SK-N-SH treated with all-trans-retinoic acid at 6 μM for 48 hours (cell line): ENCODE measurements around the gene CASP3.

Source experiments
- ARNTL ChIP-seq: fragments of 450-650 bp; formaldehyde crosslinking; IDR thresholded peaks from 2 replicates; pipeline ENCODE4 v1.5.0; 2020; ENCODE audit warnings: low read depth, mild to moderate bottlenecking, moderate library complexity, borderline replicate concordance
- CSRNP3 ChIP-seq: fragments of 250-450 bp; sonication (Bioruptor Pico); IDR thresholded peaks from 2 replicates; pipeline ENCODE4 v1.5.1; 2021; ENCODE audit warnings: mild to moderate bottlenecking, moderate library complexity
- GLIS3 ChIP-seq: fragments of 250-450 bp; sonication (Bioruptor Pico); IDR thresholded peaks from 2 replicates; pipeline ENCODE4 v1.5.0; 2020; ENCODE audit warnings: mild to moderate bottlenecking, moderate library complexity
- RARB ChIP-seq: fragments of 250-450 bp; sonication (Bioruptor Pico); IDR thresholded peaks from 2 replicates; pipeline ENCODE4 v1.8.0; 2021; ENCODE audit warnings: mild to moderate bottlenecking, moderate library complexity
- ZFP3 ChIP-seq: fragments of 250-450 bp; sonication (Bioruptor Pico); IDR thresholded peaks from 2 replicates; pipeline ENCODE4 v1.5.0; 2020; ENCODE audit warnings: mild to moderate bottlenecking, moderate library complexity
- TF ChIP-seq, protein P1 (sequence below): fragments of 250-450 bp; sonication (Bioruptor Pico); IDR thresholded peaks from 2 replicates; pipeline ENCODE4 v1.8.0; 2020; ENCODE audit warnings: mild to moderate bottlenecking, moderate library complexity, borderline replicate concordance

DNA sequence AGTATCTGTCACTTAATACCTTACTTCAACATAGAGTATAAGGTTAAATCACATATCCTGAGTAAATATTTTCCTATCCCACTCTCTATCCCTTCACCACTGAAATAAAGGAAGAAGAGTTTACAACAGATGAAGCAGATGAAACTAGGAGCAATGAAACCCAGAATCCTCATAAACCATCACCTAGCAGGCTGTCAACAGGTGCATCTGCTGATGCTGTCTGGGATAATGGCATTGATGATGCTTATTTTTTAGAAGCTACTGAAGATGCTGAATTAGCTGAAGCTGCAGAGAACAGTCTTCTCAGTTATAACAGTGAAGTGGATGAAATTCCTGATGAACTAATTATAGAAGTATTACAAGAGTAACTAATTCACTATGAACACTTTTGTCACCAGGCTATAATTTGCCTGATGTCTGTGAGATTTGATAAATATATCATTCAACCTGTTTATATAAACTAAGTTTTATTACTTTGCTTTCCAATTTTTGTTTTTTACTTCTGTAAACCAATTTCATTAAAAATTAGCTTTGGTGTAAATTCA lies 45.2 kb upstream of the CASP3 start:
- no peak for TF ChIP-seq ARNTL (CRISPR knock-in tag)
- TF ChIP-seq, protein P1, sequence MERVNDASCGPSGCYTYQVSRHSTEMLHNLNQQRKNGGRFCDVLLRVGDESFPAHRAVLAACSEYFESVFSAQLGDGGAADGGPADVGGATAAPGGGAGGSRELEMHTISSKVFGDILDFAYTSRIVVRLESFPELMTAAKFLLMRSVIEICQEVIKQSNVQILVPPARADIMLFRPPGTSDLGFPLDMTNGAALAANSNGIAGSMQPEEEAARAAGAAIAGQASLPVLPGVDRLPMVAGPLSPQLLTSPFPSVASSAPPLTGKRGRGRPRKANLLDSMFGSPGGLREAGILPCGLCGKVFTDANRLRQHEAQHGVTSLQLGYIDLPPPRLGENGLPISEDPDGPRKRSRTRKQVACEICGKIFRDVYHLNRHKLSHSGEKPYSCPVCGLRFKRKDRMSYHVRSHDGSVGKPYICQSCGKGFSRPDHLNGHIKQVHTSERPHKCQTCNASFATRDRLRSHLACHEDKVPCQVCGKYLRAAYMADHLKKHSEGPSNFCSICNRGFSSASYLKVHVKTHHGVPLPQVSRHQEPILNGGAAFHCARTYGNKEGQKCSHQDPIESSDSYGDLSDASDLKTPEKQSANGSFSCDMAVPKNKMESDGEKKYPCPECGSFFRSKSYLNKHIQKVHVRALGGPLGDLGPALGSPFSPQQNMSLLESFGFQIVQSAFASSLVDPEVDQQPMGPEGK, result no peak
- TF ChIP-seq ZFP3, result no peak
- no peak for TF ChIP-seq RARB
- TF ChIP-seq CSRNP3 (CRISPR knock-in tag), result no peak
- TF ChIP-seq GLIS3, result no peak
